Mesothelial cell of epicardium (in vitro differentiated cells): Measurements from ENCODE around the gene VAPB. TPM values are rescaled to one million over a fixed set of nuclear protein-coding genes. Genes with fewer than 3 reads are reported as not detected.

Experiments used
- DNase-seq, 2 experiments: peaks; one replicate each; pipeline ENCODE4 v3.0.0; 2021; ENCODE audit warnings: low spot score in 2 of 2; ENCODE audit not compliant: unreplicated experiment in 2 of 2
- H3K27ac Mint-ChIP-seq: 2 replicates; pipeline ENCODE4 v1.8.0; 2021; ENCODE audit warnings: mixed read lengths
- H3K27me3 Mint-ChIP-seq: 2 replicates; pipeline ENCODE4 v1.8.0; 2021; ENCODE audit warnings: low read depth, mixed read lengths
- H3K36me3 Mint-ChIP-seq: 2 replicates; pipeline ENCODE4 v1.8.0; 2021; ENCODE audit warnings: mixed read lengths
- H3K4me1 Mint-ChIP-seq: 2 replicates; pipeline ENCODE4 v1.8.0; 2021; ENCODE audit warnings: mixed read lengths
- H3K4me3 Mint-ChIP-seq: 2 replicates; pipeline ENCODE4 v1.8.0; 2021; ENCODE audit warnings: mild to moderate bottlenecking, moderate library complexity, mixed read lengths
- H3K9me3 Mint-ChIP-seq: 2 replicates; pipeline ENCODE4 v1.8.0; 2021; ENCODE audit warnings: mixed read lengths
- total RNA-seq: library from RNA; stranded (reverse); gene quantifications from 3 replicates; pipeline ENCODE4 v1.2.1, GENCODE V29; 2021
- TF ChIP-seq, protein P1 (sequence below): fragments of 200-600 bp; sonication (generic); IDR thresholded peaks from one replicate; pipeline ENCODE4 v1.5.0; 2021; ENCODE audit warnings: antibody characterized with exemption; ENCODE audit not compliant: unreplicated experiment

The VAPB gene
- total RNA-seq, 1 donor from 2014 or later = 52.9 TPM

DNA sequence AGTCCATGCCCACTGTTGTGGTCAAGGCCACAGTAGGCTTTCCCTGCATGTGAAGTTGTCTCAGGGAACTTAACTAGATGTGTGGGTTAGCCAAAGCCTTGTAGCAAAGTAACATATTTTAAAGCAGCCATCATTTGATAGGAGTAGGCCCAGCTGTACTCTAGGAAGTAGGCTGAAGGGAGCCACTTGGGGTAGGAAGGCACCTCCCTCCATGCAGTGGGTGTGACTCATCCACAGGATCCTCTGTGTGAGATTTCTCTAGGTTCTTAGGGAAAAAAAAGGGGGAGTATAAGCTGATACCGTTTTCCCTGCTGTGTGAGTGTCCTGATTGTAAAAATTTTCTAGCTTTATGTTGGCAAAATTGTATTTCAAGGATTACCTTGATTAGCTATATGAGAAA, 44.7 kb downstream of the VAPB start:
- Mint-ChIP-seq H3K4me3 (no peak overlapping the region), H3K36me3 (peaks cover 27% of the 10 kb centered on the region), H3K27me3 (no peaks in the 10 kb centered on the region), H3K4me1 (no peaks in the 10 kb centered on the region), H3K27ac (no peak overlapping the region), H3K9me3 (peaks cover 1% of the 10 kb centered on the region)
- TF ChIP-seq, protein P1, sequence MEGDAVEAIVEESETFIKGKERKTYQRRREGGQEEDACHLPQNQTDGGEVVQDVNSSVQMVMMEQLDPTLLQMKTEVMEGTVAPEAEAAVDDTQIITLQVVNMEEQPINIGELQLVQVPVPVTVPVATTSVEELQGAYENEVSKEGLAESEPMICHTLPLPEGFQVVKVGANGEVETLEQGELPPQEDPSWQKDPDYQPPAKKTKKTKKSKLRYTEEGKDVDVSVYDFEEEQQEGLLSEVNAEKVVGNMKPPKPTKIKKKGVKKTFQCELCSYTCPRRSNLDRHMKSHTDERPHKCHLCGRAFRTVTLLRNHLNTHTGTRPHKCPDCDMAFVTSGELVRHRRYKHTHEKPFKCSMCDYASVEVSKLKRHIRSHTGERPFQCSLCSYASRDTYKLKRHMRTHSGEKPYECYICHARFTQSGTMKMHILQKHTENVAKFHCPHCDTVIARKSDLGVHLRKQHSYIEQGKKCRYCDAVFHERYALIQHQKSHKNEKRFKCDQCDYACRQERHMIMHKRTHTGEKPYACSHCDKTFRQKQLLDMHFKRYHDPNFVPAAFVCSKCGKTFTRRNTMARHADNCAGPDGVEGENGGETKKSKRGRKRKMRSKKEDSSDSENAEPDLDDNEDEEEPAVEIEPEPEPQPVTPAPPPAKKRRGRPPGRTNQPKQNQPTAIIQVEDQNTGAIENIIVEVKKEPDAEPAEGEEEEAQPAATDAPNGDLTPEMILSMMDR = no peak
- no peak for DNase-seq

DNA sequence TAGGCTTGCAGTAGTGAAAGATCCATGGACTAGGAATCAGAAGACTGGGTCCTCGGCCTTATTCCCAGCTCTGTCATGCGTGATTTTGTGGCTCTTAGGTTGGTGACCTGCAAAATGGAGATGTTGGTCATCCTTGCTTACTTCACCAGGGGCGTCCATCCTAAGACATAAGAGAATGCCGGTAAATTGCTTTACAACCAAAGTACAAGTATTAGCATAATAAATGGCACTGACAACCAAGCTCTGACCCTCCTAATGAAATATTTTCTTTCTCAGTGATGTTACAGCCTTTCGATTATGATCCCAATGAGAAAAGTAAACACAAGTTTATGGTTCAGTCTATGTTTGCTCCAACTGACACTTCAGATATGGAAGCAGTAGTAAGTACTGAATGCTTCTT, 45.3 kb downstream of the VAPB start:
- Mint-ChIP-seq H3K4me3 (no peak overlapping the region), H3K27me3 (no peaks in the 10 kb centered on the region), H3K4me1 (no peaks in the 10 kb centered on the region), H3K27ac (no peak overlapping the region), H3K36me3 (peaks cover 24% of the 10 kb centered on the region), H3K9me3 (no peaks in the 10 kb centered on the region)
- TF ChIP-seq, protein P1 = no peak
- DNase-seq = no peak

DNA sequence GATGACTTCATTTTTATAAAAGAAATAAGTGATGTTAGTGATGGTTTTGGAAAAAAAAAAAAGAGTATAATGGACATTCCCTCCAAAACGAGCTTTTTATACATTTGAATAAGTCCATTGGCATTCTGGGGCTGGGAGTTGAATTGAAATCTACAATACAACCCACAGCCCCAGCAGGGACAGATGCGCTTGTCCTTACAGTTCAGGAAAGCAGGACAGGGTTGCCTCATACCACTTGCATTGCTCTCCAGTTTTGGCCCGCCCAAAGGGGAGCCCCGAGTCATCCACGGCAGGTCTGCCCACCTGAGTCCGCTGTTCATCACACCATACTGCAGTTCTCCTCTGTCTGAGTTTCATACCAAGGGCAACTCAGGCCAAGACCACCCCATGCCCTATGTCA, 46.2 kb downstream of the VAPB start:
- TF ChIP-seq, protein P1 = no peak
- Mint-ChIP-seq H3K9me3 (no peaks in the 10 kb centered on the region), H3K27ac (no peak overlapping the region)

DNA sequence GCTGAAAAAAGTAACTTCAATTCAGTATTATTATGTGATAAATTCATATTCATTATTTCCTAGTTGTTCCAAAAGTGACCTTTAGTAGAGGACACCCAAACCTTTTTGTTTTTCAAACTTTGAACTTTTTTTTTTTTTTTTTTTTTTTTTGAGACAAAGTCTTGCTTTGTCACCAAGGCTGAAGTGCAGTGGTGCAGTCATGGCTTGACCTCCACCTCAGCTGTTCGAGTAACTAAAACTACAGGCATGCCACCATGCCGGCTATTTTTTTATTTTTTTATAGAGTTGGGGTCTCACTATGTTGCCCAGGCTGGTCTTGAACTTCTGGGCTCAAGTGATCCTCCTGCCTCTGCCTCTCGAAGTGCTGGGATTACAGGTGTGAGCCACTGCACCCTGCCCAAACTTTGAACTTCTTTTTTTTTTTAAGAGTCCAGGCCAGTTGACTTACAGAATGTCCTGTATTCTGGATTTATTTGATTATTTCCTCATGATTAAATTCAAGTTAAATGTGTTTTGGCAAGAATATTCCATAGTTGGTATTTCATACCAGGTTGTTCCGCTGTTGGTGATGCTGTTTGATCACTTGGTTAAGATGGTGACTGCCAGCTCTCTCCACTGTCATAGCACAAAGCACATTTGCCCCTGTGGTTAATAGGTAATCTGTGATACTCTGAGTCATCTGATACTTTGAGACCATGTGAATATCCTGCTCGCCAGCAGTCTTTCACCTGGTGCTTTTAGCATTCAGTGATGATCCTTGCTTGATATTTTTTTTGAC, 48.0 kb downstream of the VAPB start:
- TF ChIP-seq, protein P1 = no peak
- no peak for DNase-seq
- Mint-ChIP-seq H3K4me1 (no peaks in the 10 kb centered on the region), H3K36me3 (peaks cover 19% of the 10 kb centered on the region), H3K27me3 (no peaks in the 10 kb centered on the region), H3K9me3 (no peaks in the 10 kb centered on the region), H3K27ac (no peak overlapping the region), H3K4me3 (no peak overlapping the region)

More for the DNA sequence above, 46.2 kb downstream of the VAPB start:
- Mint-ChIP-seq H3K27me3 (no peaks in the 10 kb centered on the region), H3K4me3 (no peak overlapping the region), H3K36me3 (peaks cover 20% of the 10 kb centered on the region), H3K4me1 (no peaks in the 10 kb centered on the region)
- no peak for DNase-seq

DNA sequence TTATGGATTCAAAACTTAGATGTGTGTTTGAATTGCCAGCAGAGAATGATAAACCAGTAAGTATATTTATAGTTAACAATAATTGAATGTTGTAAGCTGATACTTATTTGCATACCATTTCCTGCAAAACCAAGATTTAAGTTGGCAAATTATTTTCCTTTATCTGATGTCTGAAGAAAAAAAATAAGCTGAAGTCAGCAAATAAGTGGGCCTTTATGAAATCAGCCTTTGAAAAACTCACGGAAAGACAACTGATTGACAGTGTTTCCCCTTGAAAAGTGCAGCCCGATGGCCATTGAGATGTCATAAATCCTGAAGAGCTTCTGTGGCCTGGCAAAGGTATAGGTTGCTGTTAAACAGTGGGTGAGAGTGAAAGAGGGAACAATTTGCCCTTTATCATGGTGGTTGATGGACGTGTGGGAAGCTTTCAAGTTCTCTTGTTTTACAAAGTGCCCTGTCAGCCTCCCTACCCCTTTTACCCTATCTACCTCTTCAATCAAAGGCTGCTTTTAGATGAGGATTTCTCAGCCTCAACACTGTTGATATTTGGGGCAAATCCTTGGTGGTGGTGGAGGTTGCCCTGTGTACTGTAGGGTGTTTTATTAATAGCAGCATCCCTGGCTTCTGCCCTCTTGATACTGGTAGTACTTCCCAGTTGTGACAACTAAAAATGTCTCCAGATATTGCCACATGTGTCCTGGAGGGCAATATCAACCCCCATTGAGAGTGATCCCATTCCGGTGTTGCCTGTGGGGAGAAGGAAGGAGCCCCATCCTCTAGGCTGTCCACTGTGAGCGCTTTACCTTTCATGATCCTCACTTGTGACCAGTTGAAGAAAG, 50.2 kb downstream of the VAPB start:
- Mint-ChIP-seq H3K4me1 (no peaks in the 10 kb centered on the region), H3K27me3 (no peaks in the 10 kb centered on the region), H3K36me3 (peaks cover 24% of the 10 kb centered on the region), H3K9me3 (no peaks in the 10 kb centered on the region), H3K27ac (no peak overlapping the region), H3K4me3 (no peak overlapping the region)
- TF ChIP-seq, protein P1 = no peak
- DNase-seq = no peak
